Smooth muscle cell (in vitro differentiated cells): ENCODE measurements around the gene RCC1. TPM values are rescaled to one million over a fixed set of nuclear protein-coding genes. Genes with fewer than 3 reads are reported as not detected.
"Not testable (repeated sequence)": the region's sequence is repeated elsewhere in the genome, so short reads cannot be mapped to it uniquely, and the experiment has no call there.

Experiments
- DNase-seq: peaks from one replicate; lab custom pipeline; 2025; ENCODE audit not compliant: unreplicated experiment; lab: John Stamatoyannopoulos, UW
- H2AFZ ChIP-seq: fragments of 200-600 bp; sonication (generic); 2 replicates; pipeline ENCODE4 v1.6.0; 2016; ENCODE audit warnings: antibody characterized with exemption, low read depth, mild to moderate bottlenecking
- H3F3A ChIP-seq: fragments of 200-600 bp; sonication (generic); 2 replicates; pipeline ENCODE4 v1.6.0; 2017; ENCODE audit warnings: antibody characterized with exemption, low read depth
- H3K27ac ChIP-seq: fragments of 200-600 bp; sonication (generic); 2 replicates; pipeline ENCODE4 v1.5.1; 2016; ENCODE audit warnings: low read depth, mild to moderate bottlenecking
- H3K27me3 ChIP-seq: fragments of 200-600 bp; sonication (generic); 2 replicates; pipeline ENCODE4 v1.6.1; 2016; ENCODE audit warnings: low read depth, mild to moderate bottlenecking
- H3K36me3 ChIP-seq: fragments of 200-600 bp; sonication (generic); 2 replicates; pipeline ENCODE4 v1.5.1; 2016; ENCODE audit warnings: low read depth
- H3K4me1 ChIP-seq: fragments of 200-600 bp; sonication (generic); 2 replicates; pipeline ENCODE4 v1.5.1; 2016; ENCODE audit warnings: low read depth
- H3K4me2 ChIP-seq: fragments of 200-600 bp; sonication (generic); 2 replicates; pipeline ENCODE4 v1.6.0; 2016; ENCODE audit warnings: mild to moderate bottlenecking
- H3K4me3 ChIP-seq: fragments of 200-600 bp; sonication (generic); 2 replicates; pipeline ENCODE4 v1.5.1; 2016; ENCODE audit warnings: mild to moderate bottlenecking
- H3K79me2 ChIP-seq: fragments of 200-600 bp; sonication (generic); 2 replicates; pipeline ENCODE4 v1.6.0; 2016; ENCODE audit warnings: low read depth, mild to moderate bottlenecking
- H3K9ac ChIP-seq: fragments of 200-600 bp; sonication (generic); 2 replicates; pipeline ENCODE4 v1.6.0; 2016; ENCODE audit warnings: low read depth
- H3K9me3 ChIP-seq: fragments of 200-600 bp; sonication (generic); replicated peaks from 2 replicates; pipeline ENCODE4 v1.5.1; 2016; ENCODE audit warnings: low read depth
- H4K20me1 ChIP-seq: fragments of 200-600 bp; sonication (generic); 2 replicates; pipeline ENCODE4 v1.6.0; 2016; ENCODE audit warnings: low read depth
- CTCF ChIP-seq: fragments of 200-600 bp; sonication (generic); IDR thresholded peaks from 2 replicates; pipeline ENCODE4 v1.5.1; 2017; ENCODE audit warnings: borderline replicate concordance, mild to moderate bottlenecking, antibody characterized with exemption; ENCODE audit not compliant: insufficient read depth, poor library complexity, severe bottlenecking
- WGBS: methylation state at CpG from one replicate; pipeline ENCODE4 v1.1.7; 2016; ENCODE audit warnings: low lambda C conversion rate; 5-methylcytosine and 5-hydroxymethylcytosine counted together
- polyA plus RNA-seq: library from polyadenylated mRNA; unstranded; fragments of >200 nt; fragmentation: Nextera tagmentation; extraction: Ambion mirVana; gene quantifications from 2 replicates; pipeline ENCODE4 v1.2.1, GENCODE V29; 2016
- total RNA-seq: library from RNA; depleted of rRNA; stranded (reverse); fragments of >200 nt; gene quantifications from 2 replicates; pipeline ENCODE4 v1.2.3, GENCODE V29; 2014

Gene RCC1
- total and polyA plus RNA-seq, 2 experiments from 2014 or later, result 8.9 to 10.5 TPM

DNA sequence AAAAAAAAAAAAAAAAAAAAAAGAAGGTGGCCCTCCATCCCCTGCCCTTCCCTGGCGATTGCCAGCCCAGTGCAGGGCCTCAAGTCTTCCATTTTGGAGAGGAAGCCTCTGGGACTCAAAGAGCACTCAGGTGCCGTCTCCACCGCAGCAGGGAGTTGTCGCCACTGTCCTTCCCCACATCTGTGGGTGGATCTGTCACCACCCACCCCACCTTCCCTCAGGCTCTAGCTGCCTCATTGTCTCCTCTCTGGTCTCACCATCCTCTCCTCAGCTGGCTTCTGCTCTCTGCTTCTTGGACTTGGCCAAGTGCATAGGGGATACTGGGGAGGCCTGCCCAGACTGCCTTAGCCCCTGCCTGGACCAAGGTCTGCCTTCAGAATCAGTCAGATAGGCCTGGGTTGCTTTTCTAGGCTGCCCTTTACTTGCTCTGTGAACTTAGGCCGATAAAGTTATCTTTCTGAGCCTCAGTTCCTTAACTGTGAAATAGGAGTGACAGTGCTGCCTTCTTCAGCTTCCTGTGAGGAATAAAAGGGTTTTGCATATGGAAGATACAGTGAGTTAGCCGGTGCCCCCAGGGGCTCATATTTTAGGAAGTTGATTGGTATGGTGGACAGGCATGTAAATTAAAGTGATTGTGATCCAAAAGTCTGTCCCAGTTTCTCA lies 15.8 kb downstream of the RCC1 start:
- peaks cover 35% of the 10 kb centered on the region for H3K79me2 ChIP-seq
- peak overlapping the region; percentile 13 for H3K27ac ChIP-seq
- peaks cover 7% of the 10 kb centered on the region for H3K4me1 ChIP-seq
- no peaks in the 10 kb centered on the region for H3K27me3 ChIP-seq
- H2AFZ ChIP-seq, result no peak overlapping the region
- TF ChIP-seq CTCF, result no peak
- H3K4me2 ChIP-seq, result no peak overlapping the region
- DNase-seq, result no peak
- no peaks in the 10 kb centered on the region for H3K36me3 ChIP-seq
- no peaks in the 10 kb centered on the region for H3K9me3 ChIP-seq
- no peak overlapping the region for H3K9ac ChIP-seq
- no peak overlapping the region for H3K4me3 ChIP-seq
- peaks cover 10% of the 10 kb centered on the region for H3F3A ChIP-seq
- 80% methylated on average over 3 of the region's 6 CpGs for WGBS
- peaks cover 27% of the 10 kb centered on the region for H4K20me1 ChIP-seq

DNA sequence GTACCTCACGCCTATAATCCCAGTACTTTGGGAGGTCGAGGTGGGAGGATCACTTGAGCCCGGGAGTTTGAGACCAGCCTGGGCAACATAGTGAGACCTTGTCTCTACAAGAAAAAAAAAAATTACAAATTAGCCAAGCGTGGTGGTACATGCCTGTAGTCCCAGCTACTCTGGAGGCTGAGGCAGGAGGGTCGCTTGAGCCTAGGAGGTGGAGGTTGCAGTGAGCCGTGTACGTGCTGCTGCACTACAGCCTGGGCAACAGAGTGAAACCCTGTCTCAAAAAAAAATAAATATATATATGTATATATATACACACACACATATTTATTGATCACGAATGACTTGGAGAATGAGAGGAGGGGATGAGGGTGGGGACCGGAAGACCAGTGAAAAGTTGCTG lies 16.7 kb downstream of the RCC1 start:
- WGBS, result 95% methylated on average over 9 of the region's 9 CpGs
- H2AFZ ChIP-seq, H3K9me3 ChIP-seq, H3K27me3 ChIP-seq, H3F3A ChIP-seq, H3K4me1 ChIP-seq, H3K27ac ChIP-seq, H3K9ac ChIP-seq, H3K4me2 ChIP-seq, H3K4me3 ChIP-seq, DNase-seq, H3K36me3 ChIP-seq: not testable (repeated sequence)
- Histone ChIP-seq H4K20me1 (peaks cover 18% of the 10 kb centered on the region), H3K79me2 (peaks cover 35% of the 10 kb centered on the region)

DNA sequence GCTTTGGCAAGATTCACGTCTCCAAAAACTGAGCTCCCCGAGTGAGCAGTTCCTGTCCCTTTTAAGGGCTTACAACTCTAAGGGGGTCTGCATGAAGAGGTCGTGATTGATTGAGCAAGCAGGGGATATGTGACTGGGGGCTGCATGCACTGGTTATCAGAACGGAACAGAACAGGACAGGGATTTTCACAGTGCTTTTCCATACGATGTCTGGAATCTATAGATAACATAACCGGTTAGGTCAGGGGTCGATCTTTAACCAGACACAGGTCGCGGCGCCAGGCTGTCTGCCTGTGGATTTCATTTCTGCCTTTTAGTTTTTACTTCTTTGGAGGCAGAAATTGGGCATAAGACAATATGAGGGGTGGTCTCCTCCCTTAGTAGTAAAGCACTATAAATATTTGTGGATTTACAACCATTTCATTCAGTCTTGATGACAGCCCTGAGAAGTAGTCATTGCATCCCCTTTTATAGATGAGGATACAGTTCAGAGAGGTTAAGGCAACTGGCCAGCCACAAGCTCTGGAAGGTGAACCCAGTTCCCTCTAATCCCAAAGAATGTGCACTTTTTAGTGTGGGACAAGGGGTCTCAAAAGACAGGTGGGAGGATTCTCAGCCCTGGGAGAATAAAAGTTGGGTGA lies 19.3 kb downstream of the RCC1 start:
- H3F3A ChIP-seq, H3K27me3 ChIP-seq, H3K9me3 ChIP-seq, H3K4me2 ChIP-seq, H3K36me3 ChIP-seq, H3K4me3 ChIP-seq, H4K20me1 ChIP-seq, DNase-seq, H3K4me1 ChIP-seq, H2AFZ ChIP-seq, H3K9ac ChIP-seq: not testable (repeated sequence)
- 38% methylated on average over 10 of the region's 10 CpGs for WGBS
- Histone ChIP-seq H3K79me2 (peaks cover 19% of the 10 kb centered on the region), H3K27ac (peak overlapping the region; percentile 65)

DNA sequence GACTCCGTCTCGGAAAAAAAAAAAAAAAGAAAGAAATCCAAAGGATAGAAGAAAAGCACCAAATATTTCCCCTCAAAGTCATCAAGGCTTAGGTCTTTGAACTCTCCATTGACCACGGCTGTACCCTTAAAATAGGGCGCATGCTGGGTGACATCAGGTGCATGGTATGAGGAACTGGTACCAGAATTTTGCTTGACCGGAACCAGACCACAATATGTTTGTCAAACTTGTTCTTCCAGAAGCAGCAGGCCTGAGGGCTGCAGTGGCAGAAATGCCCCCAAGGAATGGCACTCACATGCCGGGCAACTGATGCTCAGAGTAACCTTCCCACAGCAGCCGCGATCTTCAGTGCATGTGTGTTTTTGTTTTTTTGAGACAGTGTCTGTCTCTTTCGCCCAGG lies 21.0 kb downstream of the RCC1 start:
- H3K9ac ChIP-seq, result no peak overlapping the region
- peaks cover 3% of the 10 kb centered on the region for H4K20me1 ChIP-seq
- no peak overlapping the region for H2AFZ ChIP-seq
- no peak overlapping the region for H3K4me2 ChIP-seq
- 65% methylated on average over 9 of the region's 9 CpGs for WGBS
- no peak for DNase-seq
- no peaks in the 10 kb centered on the region for H3K4me1 ChIP-seq
- peaks cover 6% of the 10 kb centered on the region for H3K79me2 ChIP-seq
- H3K27ac ChIP-seq, result peak overlapping the region; percentile 65
- H3K9me3 ChIP-seq, result no peaks in the 10 kb centered on the region
- no peaks in the 10 kb centered on the region for H3K27me3 ChIP-seq
- no peak for TF ChIP-seq CTCF
- no peaks in the 10 kb centered on the region for H3F3A ChIP-seq
- no peak overlapping the region for H3K4me3 ChIP-seq
- no peaks in the 10 kb centered on the region for H3K36me3 ChIP-seq
